NCI-H510A treated with DMSO at 0.1 percent for 48 hours (cell line): ENCODE results near the gene CD2.

Experiments used
- DNase-seq: peaks from one replicate; lab custom pipeline; 2025; lab: John Stamatoyannopoulos, UW

CD2 gene

GRCh38 chr1:116777831-116778830 is 23.9 kb downstream of the CD2 start:
- no peak for DNase-seq

DNA sequence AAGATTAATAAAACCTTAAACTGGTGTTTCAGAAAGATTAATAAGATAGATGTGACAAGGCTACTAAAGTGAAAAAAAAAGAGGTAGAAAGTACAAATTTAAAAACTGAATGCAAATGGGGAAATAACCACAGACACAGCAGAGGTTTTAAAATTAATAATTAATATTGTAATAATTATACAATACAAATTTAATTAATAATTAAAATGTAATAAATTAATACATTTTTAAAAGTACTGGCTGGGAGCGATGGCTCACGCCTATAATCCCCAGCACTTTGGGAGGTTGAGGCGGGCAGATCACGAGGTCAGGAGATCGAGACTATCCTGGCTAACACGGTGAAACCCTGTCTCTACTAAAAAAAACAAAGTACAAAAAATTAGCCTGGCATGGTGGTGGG is 26.8 kb downstream of the CD2 start:
- DNase-seq = no peak

DNA sequence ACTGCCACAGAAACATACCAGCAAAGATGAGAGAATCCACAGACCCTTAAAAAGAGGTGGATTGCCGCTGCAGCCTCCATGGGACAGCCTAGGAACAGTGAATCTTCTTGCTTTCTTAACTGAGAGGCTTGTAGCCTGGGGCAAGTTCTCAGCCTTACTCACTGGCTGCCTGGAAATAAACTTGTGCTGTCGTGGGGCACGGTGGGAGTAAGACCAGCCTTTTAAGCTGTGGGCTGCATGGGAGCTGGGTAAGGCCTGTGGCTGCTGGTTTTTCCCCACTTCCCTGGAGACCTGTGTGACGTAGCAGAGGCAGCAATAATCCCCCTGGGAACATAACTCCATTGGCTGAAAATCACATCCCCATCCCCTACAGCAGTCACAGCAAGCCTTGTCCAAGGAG is 30.8 kb downstream of the CD2 start:
- DNase-seq = no peak

GRCh38 chr1:116786049-116786448 is 31.8 kb downstream of the CD2 start:
- no peak for DNase-seq

DNA sequence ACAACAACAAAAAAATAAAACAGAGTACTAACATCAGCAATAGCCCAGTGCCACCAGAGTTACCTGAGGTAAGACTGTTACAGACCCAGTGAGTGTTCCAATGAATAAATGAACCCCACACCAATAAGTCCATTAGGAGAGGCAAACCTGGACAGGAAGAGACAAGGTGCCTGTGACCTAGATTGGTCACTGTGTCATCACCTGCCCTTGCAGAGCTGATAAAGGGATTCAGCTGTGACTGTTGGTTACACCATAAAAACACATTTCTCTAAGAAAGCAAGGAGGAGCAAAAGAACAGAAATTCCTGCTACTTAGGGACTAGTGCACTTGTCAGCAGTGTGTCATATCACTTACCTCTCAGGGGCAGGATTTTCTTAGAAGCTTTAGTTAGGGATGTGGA is 37.5 kb downstream of the CD2 start:
- no peak for DNase-seq

DNA sequence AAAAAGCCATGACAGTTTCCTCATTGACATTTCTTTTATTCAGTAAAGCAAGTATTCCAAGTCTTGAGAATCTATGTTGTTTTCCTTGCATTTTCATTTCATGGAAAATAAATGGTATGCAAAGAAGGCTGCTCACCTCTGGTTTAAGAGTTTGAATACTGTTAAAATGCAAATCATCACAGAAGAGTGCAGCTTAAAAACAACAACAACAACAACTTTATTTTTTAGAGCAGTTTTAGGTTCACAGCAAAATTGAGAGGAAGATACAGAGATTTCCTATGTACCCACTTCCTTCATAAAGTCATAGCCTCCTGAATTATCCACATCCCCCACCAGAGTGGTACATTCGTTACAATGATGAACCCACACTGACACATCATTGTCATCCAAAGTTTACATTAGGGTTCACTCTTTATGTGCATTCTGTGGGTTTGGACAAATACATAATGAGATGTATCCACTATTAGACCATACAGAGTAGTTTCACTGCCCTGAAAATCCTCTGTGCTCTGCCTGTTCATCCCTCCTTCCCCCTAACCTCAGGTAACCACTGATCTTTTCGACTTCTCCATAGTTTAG is 39.2 kb downstream of the CD2 start:
- no peak for DNase-seq

GRCh38 chr1:116794371-116794770 is 40.1 kb downstream of the CD2 start:
- no peak for DNase-seq

GRCh38 chr1:116794804-116795481 is 40.7 kb downstream of the CD2 start:
- no peak for DNase-seq

DNA sequence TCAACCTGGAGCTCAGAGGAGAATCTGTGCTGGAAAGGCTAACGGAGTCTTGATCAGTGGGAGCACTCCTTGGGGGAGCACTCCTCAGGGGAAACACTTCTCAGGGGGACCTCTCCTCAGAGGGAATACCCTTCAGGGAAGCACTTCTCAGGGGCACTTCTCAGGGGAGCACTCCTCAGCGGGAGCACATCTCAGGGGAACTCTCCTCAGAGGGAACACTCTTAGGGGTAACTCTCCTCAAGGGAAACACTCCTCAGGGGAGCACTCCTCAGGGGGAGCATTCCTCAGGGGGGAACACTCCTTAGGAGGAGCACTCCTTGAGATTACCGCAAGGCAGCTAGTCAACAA is 41.2 kb downstream of the CD2 start:
- no peak for DNase-seq

DNA sequence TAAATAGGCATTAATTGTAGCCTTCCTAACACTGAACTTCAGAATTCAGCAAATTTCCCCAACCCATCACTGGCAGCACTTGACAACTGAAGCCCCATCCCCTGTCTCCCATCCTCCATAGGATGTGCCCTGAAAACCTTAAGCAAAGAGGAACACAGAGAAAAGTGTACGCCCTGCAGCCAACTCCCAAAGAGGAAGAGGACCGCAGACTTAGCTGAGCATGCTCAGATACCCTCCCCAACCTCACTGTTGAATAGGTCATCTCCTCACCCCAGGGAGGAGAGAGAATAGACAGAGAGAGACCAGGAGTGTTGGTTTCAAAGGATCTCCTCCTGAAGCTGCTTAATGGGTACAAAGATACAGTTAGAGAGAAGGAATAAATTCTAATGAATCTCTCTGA is 50.5 kb downstream of the CD2 start:
- no peak for DNase-seq

GRCh38 chr1:116805398-116805797 is 51.2 kb downstream of the CD2 start:
- DNase-seq = no peak

- DNase-seq = no peak
Measured at GRCh38 chr1:116806245-116806644, 52.0 kb downstream of the CD2 start.

DNA sequence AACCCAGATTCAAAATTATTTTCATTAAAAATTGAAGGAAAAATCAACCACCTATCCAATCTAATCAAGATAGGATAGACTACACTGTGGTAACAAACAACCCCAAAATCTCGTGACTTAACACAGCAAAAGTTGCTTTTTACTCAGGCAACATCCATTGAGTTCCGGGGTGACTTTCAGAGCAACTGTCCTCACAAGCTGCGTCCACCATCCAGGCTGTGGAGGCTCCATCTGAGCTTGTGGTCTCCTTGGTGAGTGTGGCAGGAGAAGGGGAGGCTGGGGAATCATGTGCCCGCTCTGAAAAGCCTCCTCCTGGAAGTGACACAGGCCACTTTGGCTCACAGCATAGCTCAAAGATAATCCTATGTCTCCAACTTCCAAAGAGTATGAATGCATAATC is 52.4 kb downstream of the CD2 start:
- DNase-seq = no peak

DNA sequence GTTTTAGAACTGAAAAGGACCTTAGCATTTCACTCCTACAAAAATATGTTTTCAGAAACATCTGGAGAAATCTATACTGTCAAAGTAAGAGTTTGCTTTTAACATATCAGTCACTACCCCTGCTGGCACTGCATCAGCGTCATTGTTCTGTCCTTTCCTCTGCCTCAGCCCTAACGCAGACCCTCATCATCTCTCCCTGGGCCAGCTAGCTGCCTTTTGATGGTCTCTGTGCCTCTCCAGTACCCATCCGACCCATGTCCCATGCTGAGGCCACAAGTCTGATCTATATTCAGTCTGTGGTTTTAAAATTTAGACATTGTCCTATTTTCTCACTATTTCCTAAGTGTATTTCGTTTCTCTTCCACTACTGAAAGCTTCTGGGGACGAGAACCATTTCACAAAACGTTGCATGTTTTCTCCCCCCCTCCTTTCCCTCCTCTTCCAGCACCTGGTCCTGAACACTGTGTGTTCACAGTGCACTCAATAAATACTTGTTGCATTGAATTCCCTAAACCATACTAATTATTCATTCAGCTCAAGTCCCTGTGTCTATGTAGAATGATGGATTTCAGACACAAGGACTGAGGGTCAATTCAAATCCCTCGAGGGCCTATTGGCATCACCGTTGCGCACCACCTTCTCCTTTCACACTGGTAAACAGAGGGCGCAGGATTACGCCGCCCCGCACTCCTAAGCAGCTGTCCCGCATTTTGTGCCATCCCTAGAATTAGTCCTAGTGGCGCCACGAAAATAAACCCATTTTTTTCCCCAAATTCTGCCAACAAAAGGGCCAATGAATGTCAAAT is 53.4 kb downstream of the CD2 start:
- DNase-seq = no peak

GRCh38 chr1:116808200-116808847 is 54.1 kb downstream of the CD2 start:
- no peak for DNase-seq

DNA sequence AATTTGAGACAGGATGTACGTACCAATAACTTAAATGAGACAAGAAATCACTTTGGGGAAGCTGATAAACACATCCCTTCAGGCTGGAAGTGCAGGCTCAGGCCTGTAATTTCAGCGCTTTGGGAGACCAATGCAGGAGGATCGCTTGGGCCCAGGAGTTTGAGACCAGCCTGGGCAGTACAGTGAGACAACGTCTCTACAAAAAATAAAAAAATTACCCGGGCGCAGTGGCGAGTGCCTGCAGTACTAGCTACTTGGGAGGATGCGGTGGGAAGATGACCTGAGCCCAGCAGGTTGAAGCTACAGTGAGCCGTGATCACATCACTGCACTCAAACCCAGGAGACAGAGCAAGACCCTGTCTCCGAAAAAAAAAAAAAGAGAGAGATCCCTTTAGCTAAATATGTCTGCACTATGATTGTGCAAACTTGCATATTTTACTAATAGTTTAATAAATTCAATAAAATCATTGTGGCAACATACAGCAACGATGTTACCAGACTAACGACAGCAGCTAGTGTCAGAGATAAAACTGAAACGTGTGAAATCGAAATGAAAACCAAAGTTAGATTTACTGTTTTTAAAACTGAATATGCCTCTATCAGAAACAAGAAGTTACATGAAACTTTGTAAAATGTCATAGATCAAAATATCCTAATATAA is 54.7 kb downstream of the CD2 start:
- no peak for DNase-seq

- DNase-seq = no peak
Measured at GRCh38 chr1:116811321-116811720, 57.1 kb downstream of the CD2 start.

DNA sequence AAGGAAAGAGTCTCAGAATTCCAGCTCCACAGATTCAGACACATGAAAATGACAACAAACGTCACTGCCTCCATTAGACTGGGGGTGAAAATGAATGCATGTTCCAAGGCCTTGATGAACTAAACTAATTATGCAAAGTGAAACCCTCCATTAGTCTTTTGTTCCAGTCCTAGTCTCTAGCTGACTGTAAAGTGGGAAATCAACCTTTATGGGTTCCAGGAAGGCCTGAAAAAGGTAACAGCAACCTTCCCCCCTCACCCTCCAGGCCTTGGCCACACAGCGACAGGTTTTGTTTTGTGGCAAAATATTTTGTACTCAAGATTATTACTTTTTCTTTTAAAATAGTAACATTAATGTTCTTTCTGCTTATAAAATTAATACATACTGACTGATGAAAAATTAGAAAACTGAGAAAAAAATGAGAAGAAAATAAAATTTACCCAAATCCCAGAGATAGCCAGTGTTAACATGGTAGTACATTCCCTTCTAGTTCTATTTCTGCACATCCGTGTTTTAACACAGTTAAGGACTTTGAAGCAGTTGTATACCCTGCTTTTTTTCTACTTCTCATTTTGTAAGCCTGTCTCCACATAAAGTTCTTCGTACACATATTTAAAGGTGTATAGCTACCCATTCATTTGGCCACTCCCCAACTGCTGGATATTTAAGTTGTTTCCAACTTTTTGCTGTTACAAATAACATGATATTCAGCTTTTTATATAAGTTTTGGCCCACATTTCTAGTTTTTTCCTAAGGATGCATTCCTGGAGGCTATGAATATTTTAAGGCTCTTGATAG is 60.9 kb downstream of the CD2 start:
- no peak for DNase-seq

- no peak for DNase-seq
Measured at GRCh38 chr1:116817582-116818064, 63.4 kb downstream of the CD2 start.
